ENCODE measurements around the gene CHD3.

Gene CHD3

DNA sequence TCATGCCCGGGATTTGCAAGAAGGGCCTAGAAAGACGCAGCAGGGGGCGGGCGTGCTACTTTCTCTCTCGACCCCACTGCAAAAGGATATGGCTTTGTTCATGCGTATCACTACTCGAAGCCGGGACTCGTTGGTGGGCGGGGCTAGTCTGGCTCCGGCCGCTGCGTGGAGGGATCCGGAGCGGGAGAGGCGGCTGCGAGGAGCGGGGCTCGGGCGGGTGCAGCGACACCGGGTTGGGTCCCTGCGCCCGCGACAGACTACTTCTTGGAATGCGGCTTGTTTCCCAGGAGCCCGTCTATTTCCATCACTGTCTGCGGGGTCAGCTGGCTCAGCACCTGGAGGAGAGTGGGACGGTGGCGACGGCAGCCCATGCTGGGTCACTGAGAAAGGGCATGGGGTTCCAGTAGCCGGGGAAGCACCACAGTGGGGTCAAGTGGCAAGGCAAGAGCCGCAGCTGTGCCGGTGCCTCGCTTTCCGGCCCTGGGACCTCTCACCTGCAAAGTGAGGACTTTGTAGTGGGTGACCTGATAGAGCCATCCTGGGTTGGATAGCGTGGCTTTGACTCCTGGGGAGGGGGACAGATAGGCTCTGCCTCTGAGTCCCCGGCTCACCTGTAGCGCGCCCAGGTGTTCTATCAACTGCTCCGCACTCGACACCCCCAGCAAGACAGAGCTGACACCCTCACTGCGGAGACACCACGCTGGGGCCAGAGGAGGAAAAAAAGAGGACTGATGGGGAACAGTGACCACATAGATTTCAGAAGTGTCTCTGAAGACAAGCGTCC is 34.4 kb downstream of the CHD3 start:
- H3K27me3 ChIP-seq (ENCODE audit: insufficient read depth, low read length, poor library complexity): no peaks in the 10 kb centered on the region
- peak overlapping the region; percentile 20; the same call in 1 of the 2 replicates for H3K4me2 ChIP-seq (ENCODE audit: insufficient read depth, low read length)
- no peaks in the 10 kb centered on the region for H3K9me3 ChIP-seq (ENCODE audit: insufficient read depth, low read length, severe bottlenecking)
- peak; percentile 84 for DNase-seq
- no peak for TF ChIP-seq EZH2 (IDR thresholded peaks at IDR 0.05; ENCODE audit: borderline replicate concordance, low read depth, low read length, severe bottlenecking)
- TF ChIP-seq, protein P1, sequence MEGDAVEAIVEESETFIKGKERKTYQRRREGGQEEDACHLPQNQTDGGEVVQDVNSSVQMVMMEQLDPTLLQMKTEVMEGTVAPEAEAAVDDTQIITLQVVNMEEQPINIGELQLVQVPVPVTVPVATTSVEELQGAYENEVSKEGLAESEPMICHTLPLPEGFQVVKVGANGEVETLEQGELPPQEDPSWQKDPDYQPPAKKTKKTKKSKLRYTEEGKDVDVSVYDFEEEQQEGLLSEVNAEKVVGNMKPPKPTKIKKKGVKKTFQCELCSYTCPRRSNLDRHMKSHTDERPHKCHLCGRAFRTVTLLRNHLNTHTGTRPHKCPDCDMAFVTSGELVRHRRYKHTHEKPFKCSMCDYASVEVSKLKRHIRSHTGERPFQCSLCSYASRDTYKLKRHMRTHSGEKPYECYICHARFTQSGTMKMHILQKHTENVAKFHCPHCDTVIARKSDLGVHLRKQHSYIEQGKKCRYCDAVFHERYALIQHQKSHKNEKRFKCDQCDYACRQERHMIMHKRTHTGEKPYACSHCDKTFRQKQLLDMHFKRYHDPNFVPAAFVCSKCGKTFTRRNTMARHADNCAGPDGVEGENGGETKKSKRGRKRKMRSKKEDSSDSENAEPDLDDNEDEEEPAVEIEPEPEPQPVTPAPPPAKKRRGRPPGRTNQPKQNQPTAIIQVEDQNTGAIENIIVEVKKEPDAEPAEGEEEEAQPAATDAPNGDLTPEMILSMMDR (IDR thresholded peaks at IDR 0.05; ENCODE audit: borderline replicate concordance, extremely low read depth, low read length, poor library complexity, severe bottlenecking): no peak
- no peaks in the 10 kb centered on the region for H3K79me2 ChIP-seq (ENCODE audit: insufficient read depth, low read length)
- peak; percentile 84 for ATAC-seq (ENCODE audit: insufficient read depth, low read depth)
- no peaks in the 10 kb centered on the region for H4K20me1 ChIP-seq (ENCODE audit: insufficient read depth, low read length)
- no peaks in the 10 kb centered on the region; the same call in 1 of the 2 replicates for H3K4me1 ChIP-seq (ENCODE audit: insufficient read depth, low read length)
- H3K27ac ChIP-seq (ENCODE audit: low read length): no peak overlapping the region
- peak overlapping the region; percentile 22; the same call in 1 of the 2 replicates for H3K9ac ChIP-seq (ENCODE audit: low read depth, low read length)
- H3K4me3 ChIP-seq (ENCODE audit: low read depth in 1 of 2, low read length in 2 of 2): no peak overlapping the region; a peak in 1 of 4 replicates
- no peaks in the 10 kb centered on the region for H3K36me3 ChIP-seq (ENCODE audit: insufficient read depth, low read length)
- 0 out of 2 replicates have a peak overlapping the region, but pooled peaks have one; percentile 27 for H2AFZ ChIP-seq (ENCODE audit: low read depth, low read length)

DNA sequence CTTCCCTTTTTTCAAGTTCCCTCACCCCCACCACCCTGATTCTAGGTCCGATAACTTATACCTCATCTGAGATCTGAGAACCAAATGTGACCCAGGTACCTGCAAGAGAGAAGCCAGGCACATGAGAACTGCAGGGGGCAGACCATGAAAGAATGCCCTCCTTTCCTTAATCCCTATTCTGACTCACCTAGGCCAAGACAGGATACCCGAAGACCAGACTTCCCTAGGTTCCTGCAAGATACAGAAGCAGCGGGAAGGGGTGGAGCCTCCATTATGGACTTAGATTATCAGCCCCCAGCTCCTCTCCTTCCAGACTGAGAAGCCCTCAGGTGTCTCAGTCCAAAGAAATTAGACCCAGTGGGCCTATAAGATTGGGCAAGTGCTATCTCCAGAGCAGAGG is 39.0 kb downstream of the CHD3 start:
- Histone ChIP-seq H3K27me3 (ENCODE audit: insufficient read depth, low read length, poor library complexity) (no peaks in the 10 kb centered on the region), H3K36me3 (ENCODE audit: insufficient read depth, low read length) (peaks cover 12% of the 10 kb centered on the region), H3K27ac (ENCODE audit: low read length) (no peak overlapping the region), H3K79me2 (ENCODE audit: insufficient read depth, low read length) (peaks cover 19% of the 10 kb centered on the region), H3K9ac (ENCODE audit: low read depth, low read length) (no peak overlapping the region), H3K9me3 (ENCODE audit: insufficient read depth, low read length, severe bottlenecking) (no peaks in the 10 kb centered on the region), H4K20me1 (ENCODE audit: insufficient read depth, low read length) (no peaks in the 10 kb centered on the region), H2AFZ (ENCODE audit: low read depth, low read length) (no peak overlapping the region), H3K4me2 (ENCODE audit: insufficient read depth, low read length) (no peak overlapping the region), H3K4me3 (ENCODE audit: low read depth in 1 of 2, low read length in 2 of 2) (no peak overlapping the region), H3K4me1 (ENCODE audit: insufficient read depth, low read length) (peaks cover 18% of the 10 kb centered on the region)
- ATAC-seq (ENCODE audit: insufficient read depth, low read depth): no peak
- TF ChIP-seq, protein P1 (IDR thresholded peaks at IDR 0.05; ENCODE audit: borderline replicate concordance, extremely low read depth, low read length, poor library complexity, severe bottlenecking): no peak
- no peak for TF ChIP-seq EZH2 (IDR thresholded peaks at IDR 0.05; ENCODE audit: borderline replicate concordance, low read depth, low read length, severe bottlenecking)
- no peak for DNase-seq

DNA sequence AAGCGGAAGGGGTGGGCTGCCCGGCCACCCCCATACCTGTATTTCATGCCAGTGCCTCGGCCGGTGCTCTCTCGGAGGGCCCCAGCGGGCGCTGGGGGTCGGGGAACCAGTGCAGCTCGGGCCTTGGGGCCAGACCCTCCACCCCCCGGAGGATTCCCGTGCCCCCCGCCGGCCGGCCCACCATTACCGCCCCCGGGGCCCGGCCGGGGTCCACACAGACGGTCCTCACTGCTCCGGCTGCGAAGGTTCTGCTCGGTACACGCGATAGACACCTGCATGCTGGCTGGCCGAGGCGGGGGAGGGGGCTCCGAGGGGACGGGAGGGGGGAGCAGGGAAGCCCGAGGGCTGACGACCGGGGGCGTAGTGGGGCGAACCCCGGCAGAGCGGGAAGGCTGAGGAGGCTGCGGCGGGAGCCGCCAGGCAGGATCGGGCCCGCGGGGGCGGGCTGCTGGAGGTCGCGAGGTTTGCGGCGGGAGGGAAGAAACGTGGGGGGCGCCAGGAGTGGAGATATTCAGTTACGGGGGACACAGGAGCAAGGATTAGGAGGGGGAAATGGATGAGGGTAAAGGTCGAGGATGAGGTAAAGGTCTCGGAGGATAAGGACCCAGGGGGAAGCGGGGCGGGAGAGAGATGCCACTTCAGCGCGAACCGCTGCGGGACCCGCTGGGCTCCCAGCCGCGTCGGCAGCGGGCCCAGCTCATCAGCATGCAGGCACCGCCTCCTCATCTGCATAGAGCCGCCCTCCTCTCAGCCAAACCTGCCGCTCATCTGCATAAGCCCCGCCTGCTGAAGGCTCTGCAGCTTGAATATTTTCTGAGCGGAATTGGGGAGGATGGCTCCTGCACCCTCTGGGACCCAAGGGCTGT is 40.8 kb downstream of the CHD3 start, which contains the start of gene KCNAB3:
Gene KCNAB3, minus strand, starts transcription at position 699 of the 866 bp plus-strand sequence. Its CDS starts 421 bp downstream, at position 278.
- H3K4me3 ChIP-seq (ENCODE audit: low read depth in 1 of 2, low read length in 2 of 2): peak within 1 kb of the TSS in 1 of 2 experiments; percentile 82; a peak in 2 of 4 replicates
- DNase-seq (peak; percentile 26), ATAC-seq (ENCODE audit: insufficient read depth, low read depth) (no peak)
- H3K9me3 ChIP-seq (ENCODE audit: insufficient read depth, low read length, severe bottlenecking): no peaks in the 10 kb centered on the region
- peaks cover 36% of the 10 kb centered on the region for H3K4me1 ChIP-seq (ENCODE audit: insufficient read depth, low read length)
- H3K9ac ChIP-seq (ENCODE audit: low read depth, low read length): peak within 1 kb of the TSS; percentile 90
- H3K79me2 ChIP-seq (ENCODE audit: insufficient read depth, low read length): peaks cover 37% of the 10 kb centered on the region
- TF ChIP-seq, protein P1 (IDR thresholded peaks at IDR 0.05; ENCODE audit: borderline replicate concordance, extremely low read depth, low read length, poor library complexity, severe bottlenecking): no peak
- TF ChIP-seq EZH2 (IDR thresholded peaks at IDR 0.05; ENCODE audit: borderline replicate concordance, low read depth, low read length, severe bottlenecking): no peak
- H4K20me1 ChIP-seq (ENCODE audit: insufficient read depth, low read length): no peaks in the 10 kb centered on the region
- no peak within 1 kb of the TSS for H2AFZ ChIP-seq (ENCODE audit: low read depth, low read length)
- peak within 1 kb of the TSS; percentile 86; the same call in 1 of the 2 replicates for H3K27ac ChIP-seq (ENCODE audit: low read length)
- peaks cover 16% of the 10 kb centered on the region for H3K36me3 ChIP-seq (ENCODE audit: insufficient read depth, low read length)
- H3K4me2 ChIP-seq (ENCODE audit: insufficient read depth, low read length): peak within 1 kb of the TSS; percentile 89
- H3K27me3 ChIP-seq (ENCODE audit: insufficient read depth, low read length, poor library complexity): no peaks in the 10 kb centered on the region

Measured in DND-41 (cell line).